AG10803 (cell line): ENCODE results near the gene PTPRD.
"Not testable (repeated sequence)": the region's sequence is repeated elsewhere in the genome, so short reads cannot be mapped to it uniquely, and the experiment has no call there.

Source experiments
- DNase-seq: peaks from one replicate; pipeline ENCODE4 v3.0.0; 2010; ENCODE audit warnings: low read depth
- H3K4me3 ChIP-seq: 2 replicates; pipeline ENCODE4 v1.5.1; 2011; ENCODE audit warnings: mild to moderate bottlenecking, low read length, control low read depth
- CTCF ChIP-seq: conservative IDR thresholded peaks from 2 replicates; pipeline ENCODE4 v1.5.1; 2011; ENCODE audit warnings: mild to moderate bottlenecking, low read length, control low read depth, inconsistent platforms

The PTPRD gene

GRCh38 chr9:9483175-9483574 lies 1129.6 kb downstream of the PTPRD start:
- TF ChIP-seq CTCF: no peak
- H3K4me3 ChIP-seq: no peak overlapping the region
- DNase-seq: no peak

- no peak overlapping the region for H3K4me3 ChIP-seq
- TF ChIP-seq CTCF: no peak
- DNase-seq: no peak
These were observed 1134.1 kb downstream of the PTPRD start for GRCh38 chr9:9478741-9479140.

GRCh38 chr9:9469271-9469670 lies 1143.5 kb downstream of the PTPRD start:
- H3K4me3 ChIP-seq: no peak overlapping the region
- TF ChIP-seq CTCF: no peak
- no peak for DNase-seq

GRCh38 chr9:9441874-9442273 lies 1170.9 kb downstream of the PTPRD start:
- DNase-seq, H3K4me3 ChIP-seq: not testable (repeated sequence)

DNA sequence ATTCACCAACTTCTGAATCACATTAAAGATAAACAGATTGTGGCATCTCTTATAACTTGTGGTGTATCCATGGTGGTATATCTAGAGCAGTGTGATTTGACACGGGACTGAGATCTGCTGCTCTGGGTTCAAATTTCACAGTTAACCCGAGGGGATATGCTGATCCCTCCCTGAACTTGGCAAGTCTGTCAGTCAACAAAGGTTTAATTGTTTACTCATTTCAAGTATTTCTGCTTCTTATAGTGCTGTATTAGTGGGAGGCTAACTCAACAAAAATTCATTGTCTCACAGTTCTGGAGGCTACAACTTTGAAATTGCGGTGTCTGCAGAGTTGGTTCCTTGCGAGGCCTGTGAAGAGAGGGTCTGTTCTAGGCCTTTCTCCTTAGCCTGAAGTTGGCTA lies 1175.2 kb downstream of the PTPRD start:
- no peak overlapping the region for H3K4me3 ChIP-seq
- no peak for DNase-seq
- no peak for TF ChIP-seq CTCF

DNA sequence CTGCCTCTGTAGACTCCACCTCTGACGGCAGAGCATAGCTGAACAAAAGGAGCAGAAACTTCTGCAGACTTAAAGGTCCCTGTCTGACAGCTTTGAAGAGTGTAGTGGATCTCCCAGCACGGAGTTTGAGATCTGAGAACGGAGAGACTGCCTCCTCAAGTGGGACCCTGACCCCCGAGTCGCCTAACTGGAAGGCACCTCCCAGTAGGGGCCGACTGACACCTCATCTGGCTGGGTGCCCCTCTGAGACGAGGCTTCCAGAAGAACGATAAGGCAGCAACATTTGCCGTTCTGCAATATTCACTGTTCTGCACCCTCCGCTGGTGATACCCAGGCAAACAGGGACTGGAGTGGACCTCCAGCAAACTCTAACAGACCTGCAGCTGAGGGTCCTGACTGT lies 1186.3 kb downstream of the PTPRD start:
- not testable (repeated sequence) for DNase-seq, H3K4me3 ChIP-seq

DNA sequence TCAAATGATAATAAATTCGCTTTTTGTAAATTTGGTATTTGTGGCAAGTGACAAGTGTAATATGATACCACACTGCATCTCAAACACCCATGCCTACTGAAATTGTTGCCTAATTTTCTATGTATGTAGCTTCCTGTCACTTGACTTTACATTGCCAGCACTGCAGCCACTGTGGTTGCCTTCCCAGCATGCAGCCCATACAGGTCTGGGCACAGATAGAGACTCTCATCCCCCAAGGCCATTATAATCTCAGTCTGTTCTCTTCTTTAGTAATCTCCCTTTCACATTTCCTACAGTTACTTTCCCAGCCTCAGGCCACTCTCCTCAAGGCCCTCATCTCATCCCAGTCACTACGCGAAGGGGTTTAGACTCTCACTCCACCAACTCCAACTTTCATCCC lies 1200.6 kb downstream of the PTPRD start:
- H3K4me3 ChIP-seq: no peak overlapping the region
- no peak for TF ChIP-seq CTCF
- DNase-seq: no peak

- no peak for DNase-seq
- H3K4me3 ChIP-seq: no peak overlapping the region
- no peak for TF ChIP-seq CTCF
These were observed 1202.1 kb downstream of the PTPRD start for GRCh38 chr9:9410736-9411135.

DNA sequence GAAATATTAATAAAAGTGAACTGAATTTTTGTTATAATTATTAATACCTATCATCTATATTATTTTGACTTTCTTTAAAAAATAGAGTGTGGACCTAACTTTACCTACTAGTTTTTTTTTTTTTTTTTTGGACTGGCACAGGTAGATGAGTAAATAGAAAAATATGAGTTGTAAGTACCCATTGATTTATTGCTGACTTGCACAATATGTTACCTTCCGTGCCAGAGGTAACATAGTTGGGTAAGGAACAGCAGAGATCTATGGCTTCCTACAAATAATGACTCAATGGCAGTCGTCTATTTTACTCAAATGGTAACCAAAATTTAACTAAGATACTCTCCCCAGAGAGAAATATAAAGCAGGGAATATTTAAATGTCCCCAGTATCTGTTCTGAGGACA lies 1212.8 kb downstream of the PTPRD start:
- no peak for TF ChIP-seq CTCF
- no peak overlapping the region for H3K4me3 ChIP-seq
- no peak for DNase-seq
